GM18867 (cell line): ENCODE results near the gene MPHOSPH6.
A peak's percentile ranks its signal among the peaks of the same experiment; 100 is the strongest.
"Not testable (repeated sequence)": the region's sequence is repeated elsewhere in the genome, so short reads cannot be mapped to it uniquely, and the experiment has no call there.

ENCODE experiments used
- ATAC-seq: cut with Tn5 transposase; IDR thresholded peaks from one replicate; pipeline ENCODE4 v1.9.1; 2021; ENCODE audit warnings: mild to moderate bottlenecking, moderate library complexity; ENCODE audit not compliant: unreplicated experiment

Gene MPHOSPH6

GRCh38 chr16:82169861-82170845 lies at the start of gene MPHOSPH6:
Gene MPHOSPH6 (minus strand): TSS chr16:82170224. CDS start chr16:82170175, 49 bp downstream.
- peak; percentile 97 for ATAC-seq

- no peak for ATAC-seq
These were observed 49.3 kb upstream of the MPHOSPH6 start for GRCh38 chr16:82219298-82219697.

- not testable (repeated sequence) for ATAC-seq
These were observed 39.3 kb upstream of the MPHOSPH6 start for GRCh38 chr16:82209314-82209713.

GRCh38 chr16:82203198-82203597 lies 33.2 kb upstream of the MPHOSPH6 start:
- ATAC-seq: no peak

DNA sequence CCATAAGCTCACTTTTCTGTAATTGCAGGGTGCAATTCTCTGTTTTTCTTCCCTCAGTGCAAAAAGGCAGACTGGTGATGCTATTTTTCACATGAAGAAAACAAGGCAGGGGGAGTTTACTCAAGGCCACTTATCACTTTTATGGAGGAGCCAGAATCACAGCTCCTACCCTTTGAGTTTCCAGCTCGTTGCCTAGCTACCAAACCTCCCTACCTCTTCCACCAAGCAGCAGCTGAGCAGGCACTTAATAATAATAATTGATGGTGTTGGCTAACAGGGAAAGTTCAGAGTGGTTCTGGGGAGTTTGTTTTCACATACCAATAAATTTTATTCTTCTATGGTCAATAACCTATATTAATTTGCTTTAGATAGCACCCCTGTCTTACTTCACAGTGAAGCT lies 31.9 kb upstream of the MPHOSPH6 start:
- ATAC-seq: no peak

DNA sequence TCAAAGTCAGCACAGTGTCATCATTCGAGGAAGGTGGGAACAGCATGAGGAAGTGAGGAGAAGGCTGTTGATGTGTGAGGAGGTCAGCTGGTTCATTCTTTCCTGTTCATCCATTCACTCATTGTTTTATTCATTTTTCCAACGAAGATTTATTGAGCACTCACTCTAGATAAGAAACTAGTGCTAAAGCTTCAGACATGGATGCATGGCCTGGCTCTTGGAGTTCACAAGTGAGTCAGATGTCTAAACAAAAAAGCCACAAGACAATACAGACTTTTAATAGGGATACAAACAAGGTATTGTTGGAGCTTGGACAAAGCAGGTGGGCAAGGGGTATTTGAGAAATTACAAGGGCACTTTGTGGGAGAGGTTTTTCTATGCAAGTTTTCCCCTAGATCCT lies 31.3 kb upstream of the MPHOSPH6 start:
- no peak for ATAC-seq

GRCh38 chr16:82199209-82199608 lies 29.2 kb upstream of the MPHOSPH6 start:
- ATAC-seq: no peak

DNA sequence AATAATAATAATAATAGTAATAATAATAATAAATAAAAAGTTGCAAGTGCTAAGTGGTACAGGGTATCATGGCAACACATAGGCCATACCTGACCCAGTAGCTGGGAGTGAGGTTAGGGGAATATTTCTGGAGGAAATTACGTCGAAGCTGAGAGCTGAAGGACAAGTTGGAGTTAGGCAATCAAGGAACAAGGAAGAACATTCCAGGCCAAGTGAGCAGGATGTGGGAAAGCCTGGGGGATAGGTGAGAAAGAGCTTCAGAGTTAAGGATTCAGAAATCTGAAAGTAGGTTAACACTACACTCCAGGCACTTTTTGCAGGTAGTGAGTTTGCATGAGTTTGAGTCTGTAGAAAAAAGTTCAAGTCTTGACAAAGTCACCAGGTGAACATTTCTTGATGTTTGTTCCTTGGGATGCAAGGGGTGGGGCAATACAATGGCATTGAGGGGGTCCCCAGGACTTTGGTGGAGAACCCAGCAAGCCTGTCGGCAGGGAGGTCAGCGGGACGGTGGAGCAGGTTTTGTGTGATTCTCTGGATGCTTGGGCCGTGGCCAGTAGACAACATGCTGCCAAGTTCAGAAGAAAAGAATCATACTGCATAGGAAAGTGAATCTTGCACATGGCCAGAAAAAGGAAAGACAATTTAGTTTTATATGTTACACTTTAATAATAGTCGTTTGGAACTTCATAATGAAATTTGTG lies 27.7 kb upstream of the MPHOSPH6 start:
- no peak for ATAC-seq

DNA sequence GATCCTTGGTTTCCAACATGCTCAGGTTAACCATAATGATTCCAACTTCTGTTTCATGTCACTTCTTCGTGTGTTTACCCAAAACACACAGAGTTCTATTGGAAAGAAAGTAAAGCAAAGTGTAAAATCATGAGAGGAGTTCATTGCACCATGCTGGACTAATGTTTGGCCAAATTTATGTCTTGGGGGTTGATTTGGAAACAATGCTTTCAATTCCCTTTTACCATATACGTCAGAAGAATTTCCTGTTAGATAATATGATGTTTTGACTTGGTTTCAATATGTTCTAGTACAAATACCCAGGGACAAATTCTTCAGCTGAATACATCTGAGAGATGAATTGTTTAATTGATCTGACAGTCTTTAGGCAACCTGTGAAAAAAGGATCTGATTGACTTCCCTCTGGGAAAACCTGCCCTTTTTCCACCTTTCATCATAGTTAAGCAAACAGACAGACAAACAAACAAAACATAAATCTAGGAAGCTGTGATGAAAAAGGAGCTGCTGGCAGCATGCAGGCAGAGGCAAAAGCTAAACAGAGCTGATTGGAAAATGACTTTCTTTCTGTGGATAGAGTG lies 26.0 kb upstream of the MPHOSPH6 start:
- ATAC-seq: no peak

DNA sequence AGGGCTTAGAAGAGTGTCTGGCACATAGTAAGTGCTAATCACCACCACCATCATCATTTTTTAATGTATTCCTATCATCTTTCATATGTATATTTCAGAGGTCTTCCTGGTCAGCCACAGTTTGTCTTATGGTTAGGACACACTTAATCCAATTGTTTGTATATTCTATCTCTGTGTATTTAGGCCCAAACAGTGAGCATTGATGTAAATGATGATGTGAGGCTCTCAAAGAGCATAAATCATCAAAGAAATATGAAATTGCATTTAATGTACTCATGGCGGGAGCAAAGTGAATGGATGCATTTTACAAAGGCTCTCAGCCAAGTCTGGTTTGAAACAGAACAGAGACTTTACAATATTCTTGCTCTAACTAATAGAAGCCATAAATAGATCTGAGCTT lies 24.1 kb upstream of the MPHOSPH6 start:
- ATAC-seq: no peak

- no peak for ATAC-seq
These were observed 22.6 kb upstream of the MPHOSPH6 start for GRCh38 chr16:82192665-82193064.

GRCh38 chr16:82190386-82190785 lies 20.4 kb upstream of the MPHOSPH6 start:
- ATAC-seq: no peak

- ATAC-seq: no peak
These were observed 17.8 kb upstream of the MPHOSPH6 start for GRCh38 chr16:82187829-82188228.

DNA sequence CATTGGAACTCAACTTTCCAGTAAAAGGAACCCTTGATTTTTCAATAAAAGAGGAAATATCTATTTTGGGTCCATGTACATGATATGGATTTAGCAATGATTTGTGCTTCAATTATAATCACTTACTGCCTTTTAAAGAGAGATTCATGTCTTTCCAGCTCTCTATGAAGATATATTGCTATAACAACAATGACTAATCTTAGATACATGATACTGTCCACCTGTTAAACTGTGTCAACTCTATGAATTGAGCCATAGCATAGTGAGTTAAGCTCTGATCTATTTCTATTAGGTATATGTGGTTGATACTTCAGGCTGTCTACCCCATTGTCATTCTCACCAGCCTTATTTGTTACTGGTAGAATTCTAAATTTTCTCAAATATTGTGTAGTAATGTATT lies 15.0 kb upstream of the MPHOSPH6 start:
- no peak for ATAC-seq

DNA sequence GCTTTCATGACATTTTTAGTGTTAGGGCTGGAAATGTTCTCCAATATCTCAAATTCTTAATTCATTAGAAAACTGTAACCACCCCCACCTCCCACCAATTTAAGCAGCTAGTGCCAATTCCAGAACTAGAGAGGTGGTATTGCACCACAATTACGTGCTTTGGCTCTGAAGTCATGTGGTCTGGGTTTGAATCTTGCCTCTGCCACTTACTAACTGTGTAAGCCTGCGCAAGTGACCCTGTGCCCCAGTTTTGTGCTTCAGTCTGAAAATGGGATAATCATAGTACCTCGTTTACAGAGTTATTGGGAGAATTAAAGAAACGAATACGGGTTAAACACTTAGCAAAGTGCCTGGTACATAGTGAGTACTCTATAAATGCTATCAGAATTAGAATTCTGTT lies 14.2 kb upstream of the MPHOSPH6 start:
- ATAC-seq: no peak

DNA sequence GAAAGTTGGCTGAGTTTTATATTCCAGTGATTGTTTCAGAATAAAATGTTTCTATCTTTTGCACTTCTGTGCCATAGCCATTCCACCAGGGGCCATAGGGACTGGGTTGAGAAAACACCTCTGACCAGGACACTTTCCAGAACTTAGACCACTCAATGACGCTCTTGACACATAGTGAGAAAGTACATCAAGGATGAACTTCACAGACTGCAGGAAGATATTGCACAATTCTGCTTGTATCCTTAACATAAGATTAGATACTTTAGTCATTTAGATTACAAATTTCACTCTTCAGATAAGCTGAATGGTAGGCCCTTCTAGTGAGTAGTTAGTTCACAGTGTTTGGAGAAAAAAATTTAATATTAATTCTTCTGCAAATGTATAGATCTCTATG lies 13.0 kb upstream of the MPHOSPH6 start:
- ATAC-seq: no peak

DNA sequence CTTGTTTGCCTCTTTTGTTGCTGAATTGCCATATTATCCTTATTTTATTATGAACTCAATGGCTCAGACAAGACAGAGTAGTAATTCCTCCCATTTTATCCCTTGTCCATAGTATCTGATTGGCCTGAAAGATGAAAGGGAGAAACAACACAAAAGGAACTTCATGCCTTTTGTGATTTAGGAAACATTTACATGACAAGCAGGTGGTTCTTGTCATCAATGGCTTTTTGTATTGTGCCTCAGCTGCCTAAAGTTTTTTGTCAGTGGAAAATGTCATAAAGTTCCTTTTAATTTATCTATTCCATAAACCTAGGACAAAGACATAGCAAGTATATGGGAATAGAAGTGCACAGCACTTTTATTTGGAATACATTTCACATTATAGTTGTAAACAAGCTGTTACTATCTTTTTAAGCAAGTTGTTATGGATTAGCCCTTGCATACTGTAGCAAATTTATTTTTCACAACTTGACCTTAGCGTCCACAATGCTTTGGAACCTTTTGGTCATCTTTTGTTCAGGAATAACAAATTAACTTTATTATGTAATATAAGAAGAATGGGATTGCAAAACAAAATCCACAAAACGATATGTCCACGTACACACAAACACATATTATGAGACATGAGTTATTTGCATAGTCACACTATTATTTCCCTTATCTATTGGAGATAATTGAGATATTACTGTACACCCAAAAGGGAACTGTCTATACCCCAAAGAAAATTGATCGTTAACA lies 12.4 kb upstream of the MPHOSPH6 start:
- ATAC-seq: no peak

GRCh38 chr16:82181461-82182185 lies 11.6 kb upstream of the MPHOSPH6 start:
- ATAC-seq: no peak

GRCh38 chr16:82178352-82178751 lies 8.3 kb upstream of the MPHOSPH6 start:
- no peak for ATAC-seq

DNA sequence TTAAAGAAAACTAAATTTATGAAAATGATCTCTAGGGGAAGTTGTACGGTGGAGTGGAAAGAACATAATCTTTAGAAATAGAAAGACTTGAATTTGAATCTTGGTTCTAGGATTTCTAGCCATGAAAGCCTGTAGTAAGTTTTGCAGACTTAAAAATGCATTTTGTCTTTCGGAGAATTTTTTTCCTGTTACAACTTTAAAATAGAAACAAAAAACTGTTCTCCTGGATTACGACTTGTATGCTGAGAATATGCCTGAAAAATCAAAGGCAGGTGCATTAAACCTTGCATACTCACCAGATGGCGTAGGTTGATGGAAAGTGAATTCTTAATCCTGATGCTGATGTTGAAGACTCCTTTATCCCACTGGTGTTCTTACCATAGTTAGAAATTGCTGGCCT lies 7.5 kb upstream of the MPHOSPH6 start:
- ATAC-seq: no peak
